Ishikawa (cell line): Measurements from ENCODE around the gene KCNIP3.

Source experiments
- CEBPB ChIP-seq: IDR thresholded peaks from 2 replicates; pipeline ENCODE4 v1.6.1; 2012
- EGR1 ChIP-seq: IDR thresholded peaks from 2 replicates; pipeline ENCODE4 v1.6.1; 2012
- EP300 ChIP-seq: IDR thresholded peaks from 2 replicates; pipeline ENCODE4 v1.6.1; 2012; ENCODE audit warnings: borderline replicate concordance
- FOXM1 ChIP-seq: IDR thresholded peaks from 2 replicates; pipeline ENCODE4 v1.6.1; 2012; ENCODE audit warnings: low read depth, borderline replicate concordance
- RAD21 ChIP-seq: IDR thresholded peaks from 2 replicates; pipeline ENCODE4 v1.6.1; 2012; ENCODE audit warnings: low read depth
- TAF1 ChIP-seq: IDR thresholded peaks from 2 replicates; pipeline ENCODE4 v1.6.1; 2012; ENCODE audit warnings: low read depth, mild to moderate bottlenecking
- TCF12 ChIP-seq: IDR thresholded peaks from 2 replicates; pipeline ENCODE4 v1.6.1; 2012; ENCODE audit warnings: low read depth
- TEAD4 ChIP-seq: IDR thresholded peaks from 2 replicates; pipeline ENCODE4 v1.6.1; 2012
- TF ChIP-seq, protein P1 (sequence below): IDR thresholded peaks from 2 replicates; pipeline ENCODE4 v1.6.1; 2012; ENCODE audit warnings: low read depth, mild to moderate bottlenecking

DNA sequence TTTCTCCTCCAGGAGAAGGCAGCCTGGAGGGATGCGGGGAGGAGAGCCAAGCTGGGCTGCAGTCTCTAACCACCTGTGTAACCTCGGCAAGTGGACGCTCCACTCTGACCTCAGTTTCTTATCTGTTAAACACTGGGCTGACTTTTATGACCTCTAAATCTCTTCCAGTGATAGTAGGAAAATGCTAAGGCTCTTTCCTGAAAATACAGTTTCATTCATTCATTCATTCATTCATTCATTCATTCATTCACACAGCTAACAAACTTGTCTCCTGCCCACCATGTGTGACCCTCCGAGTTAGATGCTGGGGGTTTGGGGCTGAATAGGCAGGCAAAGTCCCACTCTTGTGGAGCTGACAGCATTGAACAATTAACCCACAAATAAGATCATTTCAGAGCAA lies 13.6 kb upstream of the KCNIP3 start:
- TF ChIP-seq FOXM1 (no peak), EP300 (no peak), TAF1 (no peak), CEBPB (no peak), TCF12 (no peak), TEAD4 (no peak), EGR1 (no peak), RAD21 (no peak)
- TF ChIP-seq, protein P1, sequence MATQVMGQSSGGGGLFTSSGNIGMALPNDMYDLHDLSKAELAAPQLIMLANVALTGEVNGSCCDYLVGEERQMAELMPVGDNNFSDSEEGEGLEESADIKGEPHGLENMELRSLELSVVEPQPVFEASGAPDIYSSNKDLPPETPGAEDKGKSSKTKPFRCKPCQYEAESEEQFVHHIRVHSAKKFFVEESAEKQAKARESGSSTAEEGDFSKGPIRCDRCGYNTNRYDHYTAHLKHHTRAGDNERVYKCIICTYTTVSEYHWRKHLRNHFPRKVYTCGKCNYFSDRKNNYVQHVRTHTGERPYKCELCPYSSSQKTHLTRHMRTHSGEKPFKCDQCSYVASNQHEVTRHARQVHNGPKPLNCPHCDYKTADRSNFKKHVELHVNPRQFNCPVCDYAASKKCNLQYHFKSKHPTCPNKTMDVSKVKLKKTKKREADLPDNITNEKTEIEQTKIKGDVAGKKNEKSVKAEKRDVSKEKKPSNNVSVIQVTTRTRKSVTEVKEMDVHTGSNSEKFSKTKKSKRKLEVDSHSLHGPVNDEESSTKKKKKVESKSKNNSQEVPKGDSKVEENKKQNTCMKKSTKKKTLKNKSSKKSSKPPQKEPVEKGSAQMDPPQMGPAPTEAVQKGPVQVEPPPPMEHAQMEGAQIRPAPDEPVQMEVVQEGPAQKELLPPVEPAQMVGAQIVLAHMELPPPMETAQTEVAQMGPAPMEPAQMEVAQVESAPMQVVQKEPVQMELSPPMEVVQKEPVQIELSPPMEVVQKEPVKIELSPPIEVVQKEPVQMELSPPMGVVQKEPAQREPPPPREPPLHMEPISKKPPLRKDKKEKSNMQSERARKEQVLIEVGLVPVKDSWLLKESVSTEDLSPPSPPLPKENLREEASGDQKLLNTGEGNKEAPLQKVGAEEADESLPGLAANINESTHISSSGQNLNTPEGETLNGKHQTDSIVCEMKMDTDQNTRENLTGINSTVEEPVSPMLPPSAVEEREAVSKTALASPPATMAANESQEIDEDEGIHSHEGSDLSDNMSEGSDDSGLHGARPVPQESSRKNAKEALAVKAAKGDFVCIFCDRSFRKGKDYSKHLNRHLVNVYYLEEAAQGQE: no peak
